ENCODE results near the gene CBR3.
"Not testable (repeated sequence)": the region's sequence is repeated elsewhere in the genome, so short reads cannot be mapped to it uniquely, and the experiment has no call there.

DNA sequence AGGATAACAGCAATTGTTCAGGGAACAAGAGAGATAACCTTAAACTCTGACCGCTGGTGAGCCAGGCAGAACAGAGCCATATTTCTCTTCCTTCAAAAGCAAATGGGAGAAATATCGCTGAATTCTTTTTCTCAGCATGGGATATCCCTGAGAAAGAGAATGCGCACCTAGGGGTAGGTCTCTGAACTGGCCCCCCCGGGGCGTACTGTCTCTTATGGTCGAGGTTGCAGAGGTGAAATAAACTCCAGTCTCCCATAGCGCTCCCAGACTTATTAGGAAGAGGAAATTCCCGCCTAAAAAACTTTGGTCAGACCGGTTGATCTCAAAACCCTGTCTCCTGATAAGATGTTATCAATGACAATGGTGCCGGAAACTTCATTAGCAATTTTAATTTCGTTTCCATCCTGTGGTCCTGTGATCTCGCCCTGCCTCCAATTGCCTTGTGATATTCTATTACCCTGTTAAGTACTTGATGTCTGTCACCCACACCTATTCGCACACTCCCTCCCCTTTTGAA, 35.1 kb upstream of the CBR3 start:
- not testable (repeated sequence) for TF ChIP-seq EP300, POLR2A, POLR2AphosphoS5 (IDR thresholded peaks at IDR 0.05)
- TF ChIP-seq, protein P1, sequence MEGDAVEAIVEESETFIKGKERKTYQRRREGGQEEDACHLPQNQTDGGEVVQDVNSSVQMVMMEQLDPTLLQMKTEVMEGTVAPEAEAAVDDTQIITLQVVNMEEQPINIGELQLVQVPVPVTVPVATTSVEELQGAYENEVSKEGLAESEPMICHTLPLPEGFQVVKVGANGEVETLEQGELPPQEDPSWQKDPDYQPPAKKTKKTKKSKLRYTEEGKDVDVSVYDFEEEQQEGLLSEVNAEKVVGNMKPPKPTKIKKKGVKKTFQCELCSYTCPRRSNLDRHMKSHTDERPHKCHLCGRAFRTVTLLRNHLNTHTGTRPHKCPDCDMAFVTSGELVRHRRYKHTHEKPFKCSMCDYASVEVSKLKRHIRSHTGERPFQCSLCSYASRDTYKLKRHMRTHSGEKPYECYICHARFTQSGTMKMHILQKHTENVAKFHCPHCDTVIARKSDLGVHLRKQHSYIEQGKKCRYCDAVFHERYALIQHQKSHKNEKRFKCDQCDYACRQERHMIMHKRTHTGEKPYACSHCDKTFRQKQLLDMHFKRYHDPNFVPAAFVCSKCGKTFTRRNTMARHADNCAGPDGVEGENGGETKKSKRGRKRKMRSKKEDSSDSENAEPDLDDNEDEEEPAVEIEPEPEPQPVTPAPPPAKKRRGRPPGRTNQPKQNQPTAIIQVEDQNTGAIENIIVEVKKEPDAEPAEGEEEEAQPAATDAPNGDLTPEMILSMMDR (IDR thresholded peaks at IDR 0.05): not testable (repeated sequence)
